AG04450 (cell line): ENCODE data around the gene PRKAG2. TPM values are rescaled to one million over a fixed set of nuclear protein-coding genes. Genes with fewer than 3 reads are reported as not detected.

ENCODE experiments used
- CTCF ChIA-PET: fragments of 300-600, 350-600 bp; formaldehyde crosslinking; extraction: SDS; loops from one replicate; lab custom pipeline; 2022; ENCODE audit warnings: antibody characterized with exemption, inconsistent platforms; lab: Charles Lee
- POLR2A ChIA-PET: fragments of 350-600 bp; formaldehyde crosslinking; extraction: SDS; loops from one replicate; lab custom pipeline; 2021; ENCODE audit warnings: antibody characterized with exemption, inconsistent platforms; lab: Yijun Ruan, JAX
- DNase-seq: peaks from one replicate; pipeline ENCODE4 v3.0.0-alpha.2; 2011; ENCODE audit warnings: low read depth, low spot score
- H3K27ac ChIP-seq: one replicate; pipeline ENCODE4 v1.5.1; 2012; ENCODE audit warnings: low read depth, low read length, control low read depth
- H3K27me3 ChIP-seq: one replicate; pipeline ENCODE4 v1.6.0; 2012; ENCODE audit warnings: low read length; ENCODE audit not compliant: control insufficient read depth, insufficient read depth
- H3K4me3 ChIP-seq: 2 replicates; pipeline ENCODE4 v1.5.1; 2011; ENCODE audit warnings: mild to moderate bottlenecking, low read depth, low read length, control low read depth
- H3K9me3 ChIP-seq: 2 replicates; pipeline ENCODE4 v1.5.1; 2012; ENCODE audit warnings: low read length; ENCODE audit not compliant: control insufficient read depth, insufficient read depth
- CTCF ChIP-seq: IDR thresholded peaks from 2 replicates; pipeline ENCODE4 v1.5.1; 2011; ENCODE audit warnings: low read depth, low read length, control low read depth, inconsistent platforms
- polyA plus RNA-seq: library from polyadenylated mRNA; depleted of rRNA; stranded (reverse); fragments of >200 nt; gene quantifications from 2 replicates; pipeline ENCODE4 v1.2.3, GENCODE V29; 2011

PRKAG2 gene
- polyA plus RNA-seq, 1 experiment, result 45.0 TPM

GRCh38 chr7:151699928-151700319 is 177.0 kb downstream of the PRKAG2 start:
- POLR2A ChIA-PET, result interaction anchor here (0.6 kb wide), 1 partner anchor 12 kb away, joined by 3 read pairs; no protein-coding TSS in a partner anchor
- no peak overlapping the region for H3K4me3 ChIP-seq
- no peak overlapping the region for H3K27ac ChIP-seq
- H3K27me3 ChIP-seq, result peaks cover 2% of the 10 kb centered on the region
- CTCF ChIA-PET, result no interaction called here
- no peak for TF ChIP-seq CTCF
- H3K9me3 ChIP-seq, result no peaks in the 10 kb centered on the region; the same call in 1 of the 2 replicates
- DNase-seq, result no peak

DNA sequence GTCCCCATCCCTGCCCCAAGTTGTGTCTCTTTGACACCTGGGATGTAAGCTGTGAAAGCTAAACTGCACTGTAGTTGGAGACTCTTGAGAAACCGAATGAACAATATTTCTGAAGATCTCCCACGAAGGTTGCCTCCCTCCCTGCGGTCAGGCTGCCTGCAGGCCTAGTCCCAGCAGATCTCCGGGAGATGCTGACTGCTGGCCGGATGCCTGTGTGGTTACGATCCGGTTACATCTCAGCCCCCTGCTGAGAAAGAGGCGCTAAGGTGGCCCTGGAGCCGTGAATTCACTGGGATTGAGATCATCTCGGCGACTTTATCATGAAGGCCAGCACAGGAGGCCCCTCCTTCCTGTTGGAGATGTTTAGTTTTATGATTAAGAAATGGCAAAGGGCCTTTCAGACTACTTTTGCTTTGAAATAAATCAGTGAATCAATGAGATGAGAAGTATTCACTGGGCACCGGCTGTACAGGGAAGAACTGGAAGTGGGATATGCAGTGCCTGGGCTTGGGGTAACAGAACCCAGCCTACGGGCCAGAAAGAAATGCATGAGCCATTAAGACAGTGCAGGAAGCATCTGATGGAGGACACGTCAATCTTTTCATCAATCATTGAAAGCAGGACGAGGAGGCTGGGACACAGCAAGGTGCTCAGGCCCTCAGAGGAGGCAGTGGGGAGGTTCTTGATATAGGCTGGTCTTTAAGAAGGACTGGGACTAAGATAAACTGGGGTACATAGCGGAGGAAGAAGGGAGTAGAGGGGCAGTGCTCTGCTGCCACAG is 177.6 kb downstream of the PRKAG2 start:
- peak overlapping the region; percentile 75 for H3K27ac ChIP-seq
- TF ChIP-seq CTCF, result 0 out of 2 replicates have a peak, but pooled peaks have one; percentile 8

DNA sequence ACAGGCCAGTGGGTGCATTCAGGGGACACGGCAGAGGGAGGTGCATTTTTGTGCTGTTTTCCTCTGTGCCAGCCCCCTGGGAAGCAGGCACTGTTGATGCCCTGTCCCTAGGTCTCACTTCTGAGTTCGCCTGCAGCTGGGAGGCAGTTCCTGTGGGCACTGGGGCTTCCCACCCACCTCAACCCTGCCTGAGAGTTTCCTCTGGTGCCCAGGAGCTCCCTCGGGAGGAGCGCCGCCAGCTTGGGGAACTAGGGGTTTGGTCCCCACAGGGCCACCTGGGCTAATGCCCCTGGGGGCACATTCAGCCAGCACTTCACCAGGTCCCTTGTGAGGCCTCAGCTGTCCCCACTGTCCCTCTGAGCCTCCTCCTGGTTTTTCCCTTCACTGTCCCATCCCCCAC is 179.0 kb downstream of the PRKAG2 start:
- POLR2A ChIA-PET, result no interaction called here
- H3K27ac ChIP-seq, result no peak overlapping the region
- peaks cover 2% of the 10 kb centered on the region for H3K27me3 ChIP-seq
- no peak for TF ChIP-seq CTCF
- CTCF ChIA-PET, result interaction anchor here (0.7 to 1.4 kb wide), 2 partner anchors 17 to 84 kb away, joined by 3 read pairs; no protein-coding TSS in a partner anchor
- no peak for DNase-seq
- H3K4me3 ChIP-seq, result no peak overlapping the region
- H3K9me3 ChIP-seq, result no peaks in the 10 kb centered on the region; the same call in 1 of the 2 replicates

More for the DNA sequence above, 177.6 kb downstream of the PRKAG2 start:
- CTCF ChIA-PET, result no interaction called here
- Histone ChIP-seq H3K27me3 (peaks cover 2% of the 10 kb centered on the region), H3K9me3 (no peaks in the 10 kb centered on the region; the same call in 1 of the 2 replicates), H3K4me3 (no peak overlapping the region)
- peak; percentile 93 for DNase-seq
- POLR2A ChIA-PET, result interaction anchor here (0.8 kb wide), 1 partner anchor 19 kb away, joined by 3 read pairs; no protein-coding TSS in a partner anchor

- ChIA-PET CTCF (interaction anchor here (0.6 to 1.4 kb wide), 2 partner anchors 8 to 17 kb away, joined by 3 read pairs; no protein-coding TSS in a partner anchor), POLR2A (no interaction called here)
- no peak for TF ChIP-seq CTCF
These were observed 179.4 kb downstream of the PRKAG2 start for GRCh38 chr7:151697515-151697895.

More at GRCh38 chr7:151697515-151697895, 179.4 kb downstream of the PRKAG2 start:
- Histone ChIP-seq H3K27me3 (peaks cover 2% of the 10 kb centered on the region), H3K9me3 (no peaks in the 10 kb centered on the region; the same call in 1 of the 2 replicates), H3K4me3 (no peak overlapping the region), H3K27ac (no peak overlapping the region)
- DNase-seq, result no peak
